GM23248 (cell line): ENCODE data around the gene CD72. TPM values are rescaled to one million over a fixed set of nuclear protein-coding genes. Genes with fewer than 3 reads are reported as not detected.

ENCODE experiments used
- DNase-seq: peaks from one replicate; pipeline ENCODE4 v3.0.0-alpha.2; 2015
- H2AFZ ChIP-seq: fragments of 200-600 bp; sonication (generic); 2 replicates; pipeline ENCODE4 v1.6.1; 2016; ENCODE audit warnings: antibody characterized with exemption
- H3F3A ChIP-seq: fragments of 200-600 bp; sonication (generic); 2 replicates; pipeline ENCODE4 v1.6.1; 2016; ENCODE audit warnings: mild to moderate bottlenecking, antibody characterized with exemption, mixed run types; ENCODE audit not compliant: insufficient read depth
- H3K27ac ChIP-seq: fragments of 200-600 bp; sonication (generic); 2 replicates; pipeline ENCODE4 v1.5.1; 2016; ENCODE audit warnings: mild to moderate bottlenecking
- H3K27me3 ChIP-seq: fragments of 200-600 bp; sonication (generic); replicated peaks from 2 replicates; pipeline ENCODE4 v1.6.1; 2016; ENCODE audit warnings: mild to moderate bottlenecking; ENCODE audit not compliant: insufficient read depth
- H3K36me3 ChIP-seq: fragments of 200-600 bp; sonication (generic); 2 replicates; pipeline ENCODE4 v1.6.1; 2016; ENCODE audit warnings: low read depth, mild to moderate bottlenecking
- H3K4me1 ChIP-seq: fragments of 200-600 bp; sonication (generic); 2 replicates; pipeline ENCODE4 v1.6.1; 2016; ENCODE audit warnings: mild to moderate bottlenecking; ENCODE audit not compliant: insufficient read depth
- H3K4me2 ChIP-seq: fragments of 200-600 bp; sonication (generic); one replicate; pipeline ENCODE4 v1.6.1; 2016; ENCODE audit warnings: mild to moderate bottlenecking; ENCODE audit not compliant: unreplicated experiment
- H3K4me3 ChIP-seq: fragments of 200-600 bp; sonication (generic); 2 replicates; pipeline ENCODE4 v1.5.1; 2016; ENCODE audit warnings: mild to moderate bottlenecking
- H3K79me2 ChIP-seq: fragments of 200-600 bp; sonication (generic); 2 replicates; pipeline ENCODE4 v1.6.1; 2016; ENCODE audit warnings: mild to moderate bottlenecking; ENCODE audit not compliant: insufficient read depth
- H3K9ac ChIP-seq: fragments of 200-600 bp; sonication (generic); 2 replicates; pipeline ENCODE4 v1.6.1; 2016; ENCODE audit warnings: mild to moderate bottlenecking
- H3K9me2 ChIP-seq: fragments of 200-600 bp; sonication (generic); 2 replicates; pipeline ENCODE4 v1.6.1; 2016; ENCODE audit warnings: mixed run types, mild to moderate bottlenecking, moderate library complexity; ENCODE audit not compliant: insufficient read depth
- H3K9me3 ChIP-seq: fragments of 200-600 bp; sonication (generic); one replicate; pipeline ENCODE4 v1.6.1; 2017; ENCODE audit warnings: low read depth
- H4K20me1 ChIP-seq: fragments of 200-600 bp; sonication (generic); 2 replicates; pipeline ENCODE4 v1.6.0; 2016; ENCODE audit not compliant: insufficient read depth
- EZH2 ChIP-seq: fragments of 200-600 bp; sonication (generic); IDR thresholded peaks from 2 replicates; pipeline ENCODE4 v1.6.1; 2018; ENCODE audit warnings: antibody characterized with exemption, mild to moderate bottlenecking; ENCODE audit not compliant: insufficient read depth, poor library complexity, severe bottlenecking
- EZH2phosphoT487 ChIP-seq: fragments of 200-600 bp; sonication (generic); IDR thresholded peaks from 2 replicates; pipeline ENCODE4 v1.6.1; 2018; ENCODE audit warnings: antibody characterized with exemption, moderate library complexity, mild to moderate bottlenecking, low read depth; ENCODE audit not compliant: insufficient read depth
- WGBS, 2 experiments: methylation state at CpG; one replicate each; pipeline ENCODE4 v1.1.6; 2015 to 2017; ENCODE audit warnings: low lambda C conversion rate in 2 of 2, low coverage in 1 of 2; ENCODE audit errors: missing lambda C conversion rate in 2 of 2; 5-methylcytosine and 5-hydroxymethylcytosine counted together
- in situ Hi-C: fragments of 300-500 bp; cut with MboI; formaldehyde crosslinking; loops from 2 replicates; pipeline ENCODE4 v1.15.0; 2020
- polyA plus RNA-seq: library from polyadenylated mRNA; unstranded; fragments of >200 nt; fragmentation: Nextera tagmentation; extraction: Ambion mirVana; gene quantifications from 2 replicates; pipeline ENCODE4 v1.2.1, GENCODE V29; 2016
- total RNA-seq: library from RNA; depleted of rRNA; stranded (reverse); fragments of >200 nt; shearing (Covaris generic); gene quantifications from 2 replicates; pipeline ENCODE4 v1.2.3, GENCODE V29; 2014

Gene CD72
- total and polyA plus RNA-seq, 2 experiments from 2014 or later = 1.6 to 3.9 TPM

GRCh38 chr9:35606726-35607125 is 11.5 kb downstream of the CD72 start:
- no peaks in the 10 kb centered on the region for H3K9me2 ChIP-seq
- H3K4me2 ChIP-seq = peak overlapping the region; percentile 89
- no peak overlapping the region for H2AFZ ChIP-seq
- H3F3A ChIP-seq = peaks cover 21% of the 10 kb centered on the region
- H3K79me2 ChIP-seq = peaks cover 25% of the 10 kb centered on the region
- DNase-seq = no peak
- no peaks in the 10 kb centered on the region for H3K9me3 ChIP-seq
- H3K4me1 ChIP-seq = peaks cover 15% of the 10 kb centered on the region
- in situ Hi-C loops = loop anchor here (25.0 kb wide), 1 partner anchor 106 kb away; no protein-coding TSS in a partner anchor
- peak overlapping the region; percentile 75 for H3K4me3 ChIP-seq
- H3K27ac ChIP-seq = no peak overlapping the region
- H3K36me3 ChIP-seq = peaks cover 7% of the 10 kb centered on the region; the same call in 1 of the 2 replicates
- H3K27me3 ChIP-seq = no peaks in the 10 kb centered on the region
- WGBS, 2 experiments = 86 to 89% methylated on average over 7 of the region's 7 CpGs
- H4K20me1 ChIP-seq = no peaks in the 10 kb centered on the region
- TF ChIP-seq EZH2phosphoT487 (no peak), EZH2 (no peak)
- H3K9ac ChIP-seq = peak overlapping the region; percentile 76

DNA sequence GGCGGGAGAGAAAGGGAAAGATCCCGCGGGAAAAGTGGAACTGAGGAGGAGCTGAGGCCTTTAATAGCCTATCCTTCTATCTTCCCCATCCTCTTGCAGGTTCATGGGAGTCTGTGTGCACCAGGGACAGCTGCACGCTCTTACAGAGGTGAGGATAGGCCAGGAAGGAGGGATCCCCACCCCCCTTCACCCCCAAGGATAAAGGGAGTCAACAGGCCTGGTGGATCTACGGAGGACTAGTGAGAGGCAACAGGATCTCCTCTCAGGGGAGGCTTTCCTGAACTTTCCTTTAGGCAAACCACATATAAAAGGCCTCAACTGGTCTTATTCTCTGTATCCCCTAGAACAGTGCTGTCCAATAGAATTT is 12.1 kb downstream of the CD72 start:
- Histone ChIP-seq H3F3A (peaks cover 21% of the 10 kb centered on the region), H3K79me2 (peaks cover 25% of the 10 kb centered on the region), H3K36me3 (peaks cover 7% of the 10 kb centered on the region; the same call in 1 of the 2 replicates), H3K27ac (no peak overlapping the region), H3K9me2 (no peaks in the 10 kb centered on the region), H3K27me3 (no peaks in the 10 kb centered on the region), H3K9me3 (no peaks in the 10 kb centered on the region), H3K9ac (peak overlapping the region; percentile 76), H3K4me3 (peak overlapping the region; percentile 75), H3K4me2 (peak overlapping the region; percentile 89), H4K20me1 (no peaks in the 10 kb centered on the region), H3K4me1 (peaks cover 15% of the 10 kb centered on the region), H2AFZ (peak overlapping the region; percentile 34)
- DNase-seq = no peak
- 0 to 2% methylated on average over 5 of the region's 5 CpGs for WGBS, 2 experiments
- in situ Hi-C loops = loop anchor here (25.0 kb wide), 1 partner anchor 106 kb away; no protein-coding TSS in a partner anchor
- TF ChIP-seq EZH2phosphoT487 (no peak), EZH2 (no peak)

- Histone ChIP-seq H3K4me2 (peak overlapping the region; percentile 89), H3K36me3 (peaks cover 7% of the 10 kb centered on the region; the same call in 1 of the 2 replicates), H3K4me3 (peak overlapping the region; percentile 75), H3K27me3 (no peaks in the 10 kb centered on the region), H3K79me2 (peaks cover 25% of the 10 kb centered on the region), H2AFZ (peak overlapping the region; percentile 34), H4K20me1 (no peaks in the 10 kb centered on the region), H3K27ac (no peak overlapping the region), H3K9ac (peak overlapping the region; percentile 76), H3K4me1 (peaks cover 15% of the 10 kb centered on the region), H3K9me2 (no peaks in the 10 kb centered on the region), H3K9me3 (no peaks in the 10 kb centered on the region), H3F3A (peaks cover 21% of the 10 kb centered on the region)
- 0 to 1% methylated on average over 13 to 62 of the region's 76 CpGs for WGBS, 2 experiments
- DNase-seq = peak; percentile 49
- in situ Hi-C loops = loop anchor here (25.0 kb wide), 1 partner anchor 107 kb away; no protein-coding TSS in a partner anchor
- TF ChIP-seq EZH2 = no peak
- TF ChIP-seq EZH2phosphoT487 = no peak
These were observed 12.7 kb downstream of the CD72 start for GRCh38 chr9:35605351-35606137.

DNA sequence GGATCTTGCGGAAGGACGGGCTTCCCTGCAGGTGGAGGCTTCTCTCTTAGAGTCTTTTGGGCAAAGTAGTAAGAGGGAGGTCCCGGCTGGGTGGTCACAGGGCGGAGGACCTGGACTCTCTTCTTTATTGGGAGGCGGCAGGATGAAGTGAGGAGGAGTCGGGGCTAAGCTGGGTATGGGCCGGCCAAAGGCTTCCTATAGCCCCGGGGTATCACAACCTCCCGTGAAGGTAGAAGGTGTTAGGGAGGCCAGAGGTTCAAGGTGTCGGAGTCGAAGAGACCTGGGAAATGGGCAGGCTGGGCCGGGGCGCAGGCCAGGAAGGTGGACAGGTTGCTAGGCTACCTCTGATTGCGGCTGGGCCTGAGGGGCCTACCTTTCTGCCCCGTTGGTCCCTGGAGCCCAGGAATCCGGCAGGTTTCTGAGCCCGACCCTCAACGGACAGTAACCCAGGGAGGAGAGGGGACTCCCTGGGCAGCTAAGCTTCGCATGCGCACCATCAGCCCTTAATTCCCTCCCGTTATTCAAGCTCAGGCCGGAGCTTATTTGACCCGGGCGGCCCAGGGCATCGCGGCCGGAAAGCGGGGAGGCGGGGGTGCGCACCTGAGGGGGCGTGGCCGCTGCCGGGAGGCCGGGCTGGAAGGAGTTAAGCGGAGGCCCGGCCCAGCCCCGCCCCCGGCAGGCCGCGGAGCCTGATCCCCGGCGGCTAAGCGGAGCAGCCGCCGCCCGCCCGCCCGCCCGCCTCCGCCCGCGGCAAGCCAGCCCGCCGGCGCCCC is 13.4 kb downstream of the CD72 start, which contains the start of gene TESK1:
Gene TESK1 (plus strand): TSS at position 685 of the 773 bp plus-strand sequence. CDS start 358 bp downstream, outside the sequence.
- Histone ChIP-seq H3K27me3 (no peaks in the 10 kb centered on the region), H3K79me2 (peaks cover 25% of the 10 kb centered on the region), H3K27ac (peak within 1 kb of the TSS; percentile 60), H3K36me3 (peaks cover 7% of the 10 kb centered on the region; the same call in 1 of the 2 replicates), H4K20me1 (no peaks in the 10 kb centered on the region), H3F3A (peaks cover 21% of the 10 kb centered on the region), H3K9me3 (no peaks in the 10 kb centered on the region), H3K4me2 (peak within 1 kb of the TSS; percentile 91), H3K9me2 (no peaks in the 10 kb centered on the region), H2AFZ (peak within 1 kb of the TSS; percentile 84), H3K9ac (peak within 1 kb of the TSS; percentile 76), H3K4me1 (peaks cover 15% of the 10 kb centered on the region), H3K4me3 (peak within 1 kb of the TSS; percentile 75)
- no peak for TF ChIP-seq EZH2phosphoT487
- TF ChIP-seq EZH2 = no peak
- peak; percentile 82 for DNase-seq
- in situ Hi-C loops = loop anchor here (25.0 kb wide), 1 partner anchor 108 kb away; no protein-coding TSS in a partner anchor
- 2% methylated on average over 23 to 33 of the region's 55 CpGs for WGBS, 2 experiments
